Measurements from ENCODE around the gene MYO18A.

DNA sequence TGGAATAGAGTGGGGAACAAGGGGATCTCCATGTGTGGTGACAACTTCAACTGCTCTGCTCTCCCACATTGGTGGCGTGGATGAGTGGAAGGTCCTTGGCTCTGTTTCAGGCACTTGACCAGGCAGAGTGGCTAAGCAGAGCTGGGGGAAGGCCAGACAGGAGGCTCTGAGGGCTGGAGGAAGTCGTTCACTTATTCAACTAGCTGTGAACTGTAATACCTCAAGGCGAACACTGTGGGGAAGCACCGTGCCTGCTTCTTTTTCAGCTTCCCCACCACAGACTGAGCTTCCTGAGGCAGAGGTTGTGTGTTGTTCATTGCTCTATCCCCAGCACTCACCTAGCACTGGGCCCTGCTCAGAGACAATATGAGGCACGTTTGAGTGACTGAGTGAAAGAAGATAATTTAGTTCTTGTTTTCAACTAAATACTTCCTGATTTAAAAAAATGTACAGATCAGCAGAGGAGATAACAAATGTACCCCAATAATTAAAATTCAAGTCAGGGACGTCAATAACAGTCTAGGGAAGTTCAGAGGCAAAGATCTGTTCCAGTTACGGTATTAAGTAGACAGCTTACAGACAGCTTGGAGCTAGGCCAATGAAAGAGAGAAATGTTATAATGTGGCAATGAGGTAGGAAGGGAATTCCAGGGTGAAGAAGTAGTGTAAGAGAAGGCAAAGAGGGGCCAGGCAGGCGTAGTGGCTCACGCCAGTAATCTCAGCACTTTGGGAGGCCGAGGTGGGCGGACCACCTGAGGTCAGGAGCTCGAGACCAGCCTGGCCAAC, 34.7 kb downstream of the MYO18A start:
- no peak for TF ChIP-seq NFXL1 (IDR thresholded peaks at IDR 0.05; ENCODE audit: borderline replicate concordance)
- TF ChIP-seq, protein P1, sequence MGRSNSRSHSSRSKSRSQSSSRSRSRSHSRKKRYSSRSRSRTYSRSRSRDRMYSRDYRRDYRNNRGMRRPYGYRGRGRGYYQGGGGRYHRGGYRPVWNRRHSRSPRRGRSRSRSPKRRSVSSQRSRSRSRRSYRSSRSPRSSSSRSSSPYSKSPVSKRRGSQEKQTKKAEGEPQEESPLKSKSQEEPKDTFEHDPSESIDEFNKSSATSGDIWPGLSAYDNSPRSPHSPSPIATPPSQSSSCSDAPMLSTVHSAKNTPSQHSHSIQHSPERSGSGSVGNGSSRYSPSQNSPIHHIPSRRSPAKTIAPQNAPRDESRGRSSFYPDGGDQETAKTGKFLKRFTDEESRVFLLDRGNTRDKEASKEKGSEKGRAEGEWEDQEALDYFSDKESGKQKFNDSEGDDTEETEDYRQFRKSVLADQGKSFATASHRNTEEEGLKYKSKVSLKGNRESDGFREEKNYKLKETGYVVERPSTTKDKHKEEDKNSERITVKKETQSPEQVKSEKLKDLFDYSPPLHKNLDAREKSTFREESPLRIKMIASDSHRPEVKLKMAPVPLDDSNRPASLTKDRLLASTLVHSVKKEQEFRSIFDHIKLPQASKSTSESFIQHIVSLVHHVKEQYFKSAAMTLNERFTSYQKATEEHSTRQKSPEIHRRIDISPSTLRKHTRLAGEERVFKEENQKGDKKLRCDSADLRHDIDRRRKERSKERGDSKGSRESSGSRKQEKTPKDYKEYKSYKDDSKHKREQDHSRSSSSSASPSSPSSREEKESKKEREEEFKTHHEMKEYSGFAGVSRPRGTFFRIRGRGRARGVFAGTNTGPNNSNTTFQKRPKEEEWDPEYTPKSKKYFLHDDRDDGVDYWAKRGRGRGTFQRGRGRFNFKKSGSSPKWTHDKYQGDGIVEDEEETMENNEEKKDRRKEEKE (IDR thresholded peaks at IDR 0.05): no peak

All from GM12878 (cell line).